ENCODE measurements around the gene KRTAP12-2. TPM values are rescaled to one million over a fixed set of nuclear protein-coding genes. Genes with fewer than 3 reads are reported as not detected.
A peak's percentile ranks its signal among the peaks of the same experiment; 100 is the strongest.
"Not testable (repeated sequence)": the region's sequence is repeated elsewhere in the genome, so short reads cannot be mapped to it uniquely, and the experiment has no call there.

Gene KRTAP12-2
- total RNA-seq, 2 experiments from 2014 or later = not detected

DNA sequence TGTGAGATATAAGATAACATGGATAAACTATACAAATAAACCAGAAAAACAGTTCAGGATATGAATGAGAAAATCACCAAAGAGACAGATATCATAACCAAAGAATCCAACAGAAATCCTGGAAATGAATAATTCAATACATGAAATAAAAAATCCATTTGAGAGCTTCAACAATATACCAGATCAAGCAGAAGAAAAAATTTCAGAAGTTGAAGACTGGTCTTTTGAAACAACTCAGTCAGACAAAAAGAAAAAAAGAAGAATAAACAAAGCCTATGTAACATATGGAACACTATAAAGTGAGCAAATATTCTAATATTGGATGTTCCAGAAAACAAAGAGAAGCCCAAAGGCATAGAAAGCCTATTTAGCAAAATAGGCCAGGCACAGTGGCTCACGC, 5.2 kb upstream of the KRTAP12-2 start:
- peaks cover 5% of the 10 kb centered on the region for H3K27me3 Mint-ChIP-seq
- ChIA-PET CTCF (no interaction called here), POLR2A (no interaction called here)
- no peak overlapping the region for H3K27ac Mint-ChIP-seq
- DNase-seq = no peak
- no peak overlapping the region for H3K4me3 Mint-ChIP-seq
- no peak for ATAC-seq
- H3K4me1 Mint-ChIP-seq = no peaks in the 10 kb centered on the region
- H3K9me3 Mint-ChIP-seq (ENCODE audit: low read depth) = peaks cover 15% of the 10 kb centered on the region
- intact Hi-C loops (cut with DNase I, micrococcal nuclease) = no loop called here
- H3K36me3 Mint-ChIP-seq (ENCODE audit: low read depth) = no peaks in the 10 kb centered on the region

DNA sequence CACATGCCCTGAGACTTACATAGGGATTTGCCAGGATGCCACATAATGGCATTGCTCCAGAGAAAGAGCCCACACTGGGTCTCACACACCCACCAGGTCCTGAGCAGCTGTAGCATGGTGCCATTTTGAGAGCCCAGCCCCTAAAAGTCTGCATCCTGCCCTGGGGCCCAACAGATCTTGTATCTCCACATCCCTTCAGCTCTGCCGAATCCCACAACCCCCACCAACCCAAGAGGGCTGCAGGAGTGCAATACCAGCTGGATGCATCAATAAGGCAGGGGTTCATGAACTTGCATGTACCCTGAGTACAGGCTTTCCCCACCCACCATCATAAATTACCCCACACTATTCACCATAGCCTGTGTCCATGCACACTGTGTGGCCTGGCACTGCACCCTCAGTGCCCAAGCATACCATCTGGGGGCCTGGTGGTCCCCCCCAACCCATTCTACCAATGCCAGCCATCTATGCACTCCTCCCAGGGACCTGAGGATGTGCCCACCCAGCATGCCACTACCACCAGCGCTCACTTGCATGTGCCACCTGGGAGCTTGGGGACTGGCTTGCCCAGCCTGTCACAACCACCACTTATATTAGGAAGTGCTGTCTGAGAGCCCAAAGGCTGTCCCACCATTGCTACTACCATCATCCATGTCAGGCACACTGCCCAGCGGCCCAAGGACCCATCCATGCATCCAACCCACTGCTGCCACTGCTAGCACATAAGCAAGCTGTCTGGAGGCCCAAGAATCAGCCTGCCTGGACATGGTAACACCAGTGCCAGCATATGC, 4.1 kb upstream of the KRTAP12-2 start:
- no peaks in the 10 kb centered on the region for H3K36me3 Mint-ChIP-seq (ENCODE audit: low read depth)
- ATAC-seq = no peak
- CTCF ChIA-PET = no interaction called here
- peaks cover 14% of the 10 kb centered on the region for H3K9me3 Mint-ChIP-seq (ENCODE audit: low read depth)
- intact Hi-C loops (cut with DNase I, micrococcal nuclease) = no loop called here
- H3K27me3 Mint-ChIP-seq = peaks cover 5% of the 10 kb centered on the region
- H3K4me3 Mint-ChIP-seq = no peak overlapping the region
- no peak overlapping the region for H3K27ac Mint-ChIP-seq
- POLR2A ChIA-PET = no interaction called here
- no peaks in the 10 kb centered on the region for H3K4me1 Mint-ChIP-seq
- DNase-seq = no peak

DNA sequence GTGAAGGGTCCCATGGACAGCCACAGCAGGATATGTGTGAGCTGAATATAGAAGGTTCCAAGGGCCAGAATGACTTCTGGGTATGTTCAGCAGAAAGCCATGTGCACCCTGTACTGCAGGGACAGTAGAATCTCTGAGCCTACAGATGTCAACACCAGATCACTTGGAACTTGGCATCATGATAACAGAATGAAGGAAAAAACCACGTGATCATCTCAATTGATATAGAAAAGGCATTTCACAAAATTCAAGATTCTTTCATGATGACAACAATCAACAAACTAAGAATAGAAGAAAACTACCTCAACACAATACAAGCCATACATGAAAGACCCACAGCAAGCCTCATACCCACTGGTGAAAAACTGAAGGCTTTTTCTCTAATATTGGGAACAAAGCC, 885 bp upstream of the KRTAP12-2 start:
- Mint-ChIP-seq H3K27me3 (peaks cover 5% of the 10 kb centered on the region), H3K4me3 (no peak overlapping the region), H3K27ac (no peak overlapping the region), H3K9me3 (ENCODE audit: low read depth) (peaks cover 8% of the 10 kb centered on the region), H3K4me1 (no peaks in the 10 kb centered on the region), H3K36me3 (ENCODE audit: low read depth) (no peaks in the 10 kb centered on the region)
- DNase-seq (no peak), ATAC-seq (no peak)
- intact Hi-C loops (cut with DNase I, micrococcal nuclease) = no loop called here
- CTCF ChIA-PET = no interaction called here
- POLR2A ChIA-PET = no interaction called here

DNA sequence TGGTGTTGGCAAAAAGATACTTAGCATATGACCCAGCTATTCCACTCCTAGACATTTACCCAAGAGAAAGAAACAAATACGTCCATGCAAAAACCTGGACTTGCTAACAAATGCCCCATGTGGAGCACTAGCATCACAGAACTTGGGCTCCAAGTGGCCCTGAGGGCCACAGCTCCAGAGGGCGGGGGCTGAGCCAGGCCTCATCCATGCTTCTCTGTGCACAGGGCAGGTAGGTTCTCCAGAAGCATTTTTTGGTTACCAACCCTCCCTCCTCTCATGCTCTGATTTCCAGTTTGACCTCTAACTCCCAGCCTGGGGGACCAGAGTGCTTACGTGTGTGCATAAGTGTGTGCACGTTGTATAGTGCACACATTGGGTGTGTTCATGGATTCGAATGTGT, 2.0 kb downstream of the KRTAP12-2 start:
- ATAC-seq = no peak
- ChIA-PET POLR2A (interaction anchor here (0.6 kb wide), 1 partner anchor 267 kb away, joined by 3 read pairs; no protein-coding TSS in a partner anchor), CTCF (interaction anchor here (0.7 to 1.3 kb wide), 2 partner anchors 16 to 129 kb away, joined by 4 to 5 read pairs; no protein-coding TSS in a partner anchor)
- intact Hi-C loops (cut with DNase I, micrococcal nuclease) = no loop called here
- Mint-ChIP-seq H3K9me3 (ENCODE audit: low read depth) (peaks cover 16% of the 10 kb centered on the region), H3K27me3 (peaks cover 5% of the 10 kb centered on the region), H3K4me3 (no peak overlapping the region), H3K36me3 (ENCODE audit: low read depth) (no peaks in the 10 kb centered on the region), H3K4me1 (no peaks in the 10 kb centered on the region), H3K27ac (no peak overlapping the region)
- DNase-seq = no peak

DNA sequence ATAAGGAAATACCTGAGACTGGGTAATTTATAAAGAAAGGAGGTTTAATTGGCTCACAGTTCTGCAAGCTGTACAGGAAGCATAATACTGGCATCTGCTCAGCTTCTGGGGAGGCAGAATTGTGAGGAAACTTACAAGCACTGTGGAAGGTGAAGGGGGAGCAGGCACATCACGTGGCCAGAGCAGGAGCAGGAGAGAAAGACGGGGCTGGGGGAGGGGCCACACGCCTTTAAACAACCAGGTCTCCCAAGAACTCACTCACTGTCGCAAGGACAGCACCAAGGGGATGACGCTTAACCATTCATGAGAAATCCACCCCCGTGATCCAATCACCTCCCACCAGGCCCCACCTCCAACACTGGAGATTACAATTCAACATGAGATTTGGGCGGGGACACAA, 5.2 kb downstream of the KRTAP12-2 start:
- H3K27me3 Mint-ChIP-seq; DNase-seq; H3K4me3 Mint-ChIP-seq; ATAC-seq; H3K27ac Mint-ChIP-seq; POLR2A ChIA-PET; intact Hi-C loops (cut with DNase I, micrococcal nuclease); CTCF ChIA-PET: not testable (repeated sequence)
- H3K4me1 Mint-ChIP-seq = peaks cover 30% of the 10 kb centered on the region
- H3K9me3 Mint-ChIP-seq (ENCODE audit: low read depth) = peaks cover 28% of the 10 kb centered on the region
- peaks cover 15% of the 10 kb centered on the region for H3K36me3 Mint-ChIP-seq (ENCODE audit: low read depth)

GRCh38 chr21:44658913-44659595, 7.7 kb downstream of the KRTAP12-2 start:
- Mint-ChIP-seq H3K4me1 (peaks cover 39% of the 10 kb centered on the region), H3K4me3 (no peak overlapping the region), H3K36me3 (ENCODE audit: low read depth) (peaks cover 17% of the 10 kb centered on the region), H3K9me3 (ENCODE audit: low read depth) (peaks cover 34% of the 10 kb centered on the region), H3K27ac (peak overlapping the region; percentile 88), H3K27me3 (no peaks in the 10 kb centered on the region)
- ATAC-seq (peak; percentile 33), DNase-seq (no peak)
- CTCF ChIA-PET = interaction anchor here (0.6 kb wide), 1 partner anchor 469 kb away, joined by 3 read pairs; no protein-coding TSS in a partner anchor
- intact Hi-C loops (cut with DNase I, micrococcal nuclease) = no loop called here
- POLR2A ChIA-PET = interaction anchor here (0.6 kb wide), 1 partner anchor 123 kb away, joined by 3 read pairs; no protein-coding TSS in a partner anchor

- intact Hi-C loops (cut with DNase I, micrococcal nuclease) = no loop called here
- POLR2A ChIA-PET = interaction anchor here (0.6 kb wide), 1 partner anchor 123 kb away, joined by 3 read pairs; no protein-coding TSS in a partner anchor
- H3K36me3 Mint-ChIP-seq (ENCODE audit: low read depth) = peaks cover 17% of the 10 kb centered on the region
- no peaks in the 10 kb centered on the region for H3K27me3 Mint-ChIP-seq
- DNase-seq (no peak), ATAC-seq (no peak)
- H3K27ac Mint-ChIP-seq = peak overlapping the region; percentile 88
- CTCF ChIA-PET = interaction anchor here (0.6 kb wide), 1 partner anchor 470 kb away, joined by 3 read pairs; no protein-coding TSS in a partner anchor
- peaks cover 31% of the 10 kb centered on the region for H3K9me3 Mint-ChIP-seq (ENCODE audit: low read depth)
- H3K4me3 Mint-ChIP-seq = no peak overlapping the region
- H3K4me1 Mint-ChIP-seq = peaks cover 45% of the 10 kb centered on the region
Observed at GRCh38 chr21:44658541-44658910, 8.2 kb downstream of the KRTAP12-2 start.

DNA sequence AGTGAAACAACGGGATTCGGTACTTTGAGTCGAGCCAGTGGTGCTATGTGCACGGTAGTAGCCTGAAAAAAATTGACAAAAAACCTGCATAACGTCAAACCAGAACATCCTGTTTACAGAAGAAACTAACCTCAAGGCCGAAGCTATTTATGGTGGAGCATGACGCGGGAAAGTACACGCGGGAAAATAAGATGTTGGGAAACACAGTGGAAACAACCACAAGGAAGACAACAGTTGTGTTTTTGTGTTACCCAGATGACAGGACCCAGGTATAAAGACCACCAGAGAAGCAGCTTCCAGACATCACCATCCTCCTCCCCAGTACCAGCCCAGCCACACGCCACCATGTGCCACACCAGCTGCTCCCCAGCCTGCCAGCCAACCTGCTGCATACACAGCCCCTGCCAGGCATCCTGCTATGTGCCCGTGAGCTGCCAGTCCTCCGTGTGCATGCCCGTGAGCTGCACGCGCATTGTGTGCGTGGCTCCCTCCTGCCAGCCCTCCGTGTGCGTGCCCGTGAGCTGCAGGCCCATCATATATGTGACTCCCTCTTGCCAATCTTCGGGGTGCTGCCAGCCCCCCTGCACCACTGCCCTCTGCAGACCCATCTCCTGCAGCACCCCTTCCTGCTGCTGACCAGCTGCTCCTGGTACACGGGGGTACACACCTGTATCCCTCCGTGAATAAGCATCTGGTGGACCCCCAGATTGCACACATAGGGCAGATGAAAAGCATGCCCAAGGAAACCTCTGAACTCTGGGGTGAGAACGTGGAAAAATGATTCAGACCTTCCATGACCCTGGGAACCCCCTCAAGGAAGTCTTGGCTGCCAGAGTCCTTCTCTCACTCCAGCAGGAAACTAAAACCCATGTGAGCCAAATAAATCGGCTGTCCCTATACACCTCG, 8.8 kb downstream of the KRTAP12-2 start, which contains the start of gene KRTAP12-3:
Gene KRTAP12-3, plus strand, starts transcription at position 298 of the 906 bp plus-strand sequence. Its CDS starts 48 bp downstream, at position 346.
- Mint-ChIP-seq H3K27ac (peak within 1 kb of the TSS; percentile 88), H3K4me3 (peak within 1 kb of the TSS; percentile 51), H3K36me3 (ENCODE audit: low read depth) (peaks cover 17% of the 10 kb centered on the region), H3K27me3 (no peaks in the 10 kb centered on the region), H3K9me3 (ENCODE audit: low read depth) (peaks cover 32% of the 10 kb centered on the region), H3K4me1 (peaks cover 46% of the 10 kb centered on the region)
- peak; percentile 72 for ATAC-seq
- intact Hi-C loops (cut with DNase I, micrococcal nuclease) = no loop called here
- POLR2A ChIA-PET = no interaction called here
- peak; percentile 43 for DNase-seq
- CTCF ChIA-PET = no interaction called here

DNA sequence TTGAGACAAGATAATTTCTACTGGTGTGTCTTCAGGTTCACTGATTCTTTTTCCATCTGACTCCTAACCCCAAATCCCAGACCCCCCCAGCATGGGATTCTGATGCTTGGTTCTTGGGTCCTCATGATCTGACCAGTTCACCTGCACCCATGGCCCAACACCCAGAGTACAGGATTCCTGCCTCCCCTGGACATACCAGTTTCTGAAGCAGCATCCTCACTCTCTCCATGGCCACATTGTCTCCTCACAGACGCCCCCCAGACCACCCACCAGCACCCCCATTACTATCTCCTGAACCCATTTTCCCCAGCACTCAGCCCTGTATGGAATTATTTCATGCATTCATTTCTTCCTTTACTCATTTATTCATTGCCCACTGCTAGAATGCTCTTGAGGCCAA, 9.9 kb downstream of the KRTAP12-2 start:
- H3K4me1 Mint-ChIP-seq = peaks cover 46% of the 10 kb centered on the region
- no peak for ATAC-seq
- no peaks in the 10 kb centered on the region for H3K27me3 Mint-ChIP-seq
- H3K27ac Mint-ChIP-seq = peak overlapping the region; percentile 1
- H3K36me3 Mint-ChIP-seq (ENCODE audit: low read depth) = peaks cover 17% of the 10 kb centered on the region
- ChIA-PET POLR2A (no interaction called here), CTCF (no interaction called here)
- H3K9me3 Mint-ChIP-seq (ENCODE audit: low read depth) = peaks cover 28% of the 10 kb centered on the region
- peak overlapping the region; percentile 51 for H3K4me3 Mint-ChIP-seq
- no peak for DNase-seq
- intact Hi-C loops (cut with DNase I, micrococcal nuclease) = no loop called here

DNA sequence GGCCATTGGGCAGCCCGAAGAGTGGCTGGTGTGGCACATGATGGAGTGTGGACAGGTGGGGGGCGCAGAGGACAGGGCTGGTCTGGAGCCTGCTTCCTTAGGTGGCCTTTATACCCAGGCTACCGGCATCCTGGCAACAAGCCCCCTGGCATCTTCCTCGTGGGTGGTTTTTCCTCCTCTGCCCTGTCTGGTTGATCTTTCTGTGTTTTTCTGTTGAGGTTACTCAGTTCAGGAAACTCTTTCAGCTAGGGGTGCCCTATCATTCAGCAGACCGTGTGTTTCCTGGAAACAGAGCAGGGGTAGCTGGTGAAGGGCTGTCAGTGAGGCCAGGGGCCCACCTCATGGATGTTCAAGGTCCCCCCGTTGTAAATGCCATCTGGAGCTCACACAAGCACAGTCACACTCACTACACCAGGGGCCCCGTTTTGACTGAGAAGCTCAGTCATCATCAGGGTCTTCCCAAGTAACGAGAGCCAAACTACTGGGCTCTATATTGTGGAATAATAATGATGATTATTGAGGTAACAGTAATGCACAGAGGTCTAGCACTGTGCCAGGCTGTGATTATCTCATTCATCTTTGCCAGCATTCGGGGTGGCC, 12.1 kb downstream of the KRTAP12-2 start, which contains the start of gene KRTAP12-4:
Gene KRTAP12-4, minus strand, starts transcription at position 84 of the 600 bp plus-strand sequence. Its CDS starts 45 bp downstream, at position 39.
- peak within 1 kb of the TSS; percentile 42 for H3K27ac Mint-ChIP-seq
- ChIA-PET CTCF (interaction anchor here (0.8 kb wide), 1 partner anchor 21 kb away, joined by 3 read pairs; no protein-coding TSS in a partner anchor), POLR2A (interaction anchor here (0.5 kb wide), 1 partner anchor 941 kb away, joined by 3 read pairs; no protein-coding TSS in a partner anchor)

More for the DNA sequence above, 12.1 kb downstream of the KRTAP12-2 start, which contains the start of gene KRTAP12-4:
- Mint-ChIP-seq H3K4me1 (peaks cover 46% of the 10 kb centered on the region), H3K27me3 (no peaks in the 10 kb centered on the region), H3K9me3 (ENCODE audit: low read depth) (peaks cover 23% of the 10 kb centered on the region), H3K4me3 (no peak within 1 kb of the TSS), H3K36me3 (ENCODE audit: low read depth) (peaks cover 17% of the 10 kb centered on the region)
- DNase-seq (no peak), ATAC-seq (no peak)
- intact Hi-C loops (cut with DNase I, micrococcal nuclease) = loop anchor here in 1 of 2 experiments (5.0 kb wide), 1 partner anchor 37 kb away; no protein-coding TSS in a partner anchor

Data from activated CD4-positive, alpha-beta T cell treated with anti-CD3 and anti-CD28 coated beads for 36 hours (primary cell).